Liver (tissue), 9 donors: Measurements from ENCODE around the gene APOBEC3B. TPM values are rescaled to one million over a fixed set of nuclear protein-coding genes. Genes with fewer than 3 reads are reported as not detected.
"Not testable (repeated sequence)": the region's sequence is repeated elsewhere in the genome, so short reads cannot be mapped to it uniquely, and the experiment has no call there.

Experiments
- DNase-seq: peaks from one replicate; pipeline ENCODE4 v3.0.0-alpha.2; 2017; ENCODE audit warnings: low spot score
- H3K27ac ChIP-seq, 2 donors: one replicate each; pipeline ENCODE4 v1.7.0; 2013; ENCODE audit warnings: inconsistent platforms in 2 of 2, low read length in 2 of 2, control low read depth in 1 of 2, low read depth in 1 of 2, mild to moderate bottlenecking in 1 of 2
- H3K27me3 ChIP-seq, 4 donors: one replicate each; pipeline versions ENCODE4 v1.6.1 to v1.7.0; 2013; ENCODE audit warnings: low read length in 3 of 4, inconsistent platforms in 1 of 4, mild to moderate bottlenecking in 1 of 4, moderate library complexity in 1 of 4; ENCODE audit not compliant: control insufficient read depth in 4 of 4, insufficient read depth in 4 of 4
- H3K36me3 ChIP-seq, 4 donors: one replicate each; pipeline versions ENCODE4 v1.6.1 to v1.7.0; 2013; ENCODE audit warnings: low read length in 3 of 4, mild to moderate bottlenecking in 3 of 4, low read depth in 1 of 4, moderate library complexity in 1 of 4; ENCODE audit not compliant: control insufficient read depth in 4 of 4, insufficient read depth in 3 of 4
- H3K4me1 ChIP-seq, 4 donors: one replicate each; pipeline versions ENCODE4 v1.6.1 to v1.7.0; 2013; ENCODE audit warnings: low read length in 3 of 4, mild to moderate bottlenecking in 3 of 4, moderate library complexity in 1 of 4; ENCODE audit not compliant: control insufficient read depth in 4 of 4, insufficient read depth in 4 of 4
- H3K4me3 ChIP-seq, 3 donors: one replicate each; pipeline versions ENCODE4 v1.6.1 to v1.7.0; 2013; ENCODE audit warnings: low read length in 3 of 3, control low read depth in 1 of 3, low read depth in 1 of 3, mild to moderate bottlenecking in 1 of 3
- H3K9ac ChIP-seq, 2 donors: one replicate each; pipeline ENCODE4 v1.7.0; 2013; ENCODE audit warnings: low read length in 2 of 2, mild to moderate bottlenecking in 2 of 2, moderate library complexity in 2 of 2, control low read depth in 1 of 2, low read depth in 1 of 2
- H3K9me3 ChIP-seq, 4 donors: one replicate each; pipeline versions ENCODE4 v1.6.1 to v1.7.0; 2013; ENCODE audit warnings: low read length in 3 of 4; ENCODE audit not compliant: control insufficient read depth in 4 of 4
- EGR1 ChIP-seq, 2 donors: IDR thresholded peaks; 2 replicates each; pipeline ENCODE4 v1.6.1; 2016 to 2018; ENCODE audit warnings: antibody characterized with exemption in 2 of 2, low read depth in 2 of 2
- FOXA2 ChIP-seq: IDR thresholded peaks from 2 replicates; pipeline ENCODE4 v1.6.1; 2016; ENCODE audit warnings: antibody characterized with exemption
- GABPA ChIP-seq, 2 donors: IDR thresholded peaks in 1 of 2; conservative IDR thresholded peaks in 1 of 2; 2 replicates each; pipeline ENCODE4 v1.6.1; 2016; ENCODE audit warnings: antibody characterized with exemption in 2 of 2, mild to moderate bottlenecking in 1 of 2, moderate library complexity in 1 of 2
- HNF4A ChIP-seq, 2 donors: conservative IDR thresholded peaks; 2 replicates each; pipeline ENCODE4 v1.6.1; 2016; ENCODE audit warnings: antibody characterized with exemption in 2 of 2, mild to moderate bottlenecking in 2 of 2
- HNF4G ChIP-seq: IDR thresholded peaks from 2 replicates; pipeline ENCODE4 v1.6.1; 2016; ENCODE audit warnings: antibody characterized with exemption
- JUND ChIP-seq, 2 donors: IDR thresholded peaks; 2 replicates each; pipeline ENCODE4 v1.6.1; 2016; ENCODE audit warnings: antibody characterized with exemption in 2 of 2
- NR2F2 ChIP-seq: IDR thresholded peaks from 2 replicates; pipeline ENCODE4 v1.6.1; 2016; ENCODE audit warnings: antibody characterized with exemption
- RAD21 ChIP-seq, 2 donors: IDR thresholded peaks; 2 replicates each; pipeline ENCODE4 v1.6.1; 2016; ENCODE audit warnings: antibody characterized with exemption in 2 of 2, mild to moderate bottlenecking in 2 of 2
- TAF1 ChIP-seq: conservative IDR thresholded peaks from 2 replicates; pipeline ENCODE4 v1.6.1; 2016; ENCODE audit warnings: antibody characterized with exemption, mild to moderate bottlenecking
- WGBS: extraction: QIAGEN DNeasy Blood & Tissue Kit; methylation state at CpG from one replicate; pipeline ENCODE4 v1.1.7; 2013; 5-methylcytosine and 5-hydroxymethylcytosine counted together
- polyA plus RNA-seq, 2 donors: library from polyadenylated mRNA; stranded (reverse) in 1 of 2; unstranded in 1 of 2; fragments of 200-250 nt in 1 of 2; fragments of >200 nt in 1 of 2; fragmentation: Nextera tagmentation in 1 of 2; extraction: Ambion mirVana in 1 of 2; gene quantifications; one replicate each; pipeline versions ENCODE4 v1.2.1 to v1.2.3, GENCODE V29; 2013 to 2015
- total RNA-seq, 2 donors: library from RNA; depleted of rRNA; stranded (reverse); fragments of >200 nt; gene quantifications; one replicate each; pipeline ENCODE4 v1.2.3, GENCODE V29; 2014
- TF ChIP-seq, protein P1 (sequence below): IDR thresholded peaks from 2 replicates; pipeline ENCODE4 v1.6.1; 2016; ENCODE audit warnings: antibody characterized with exemption, mild to moderate bottlenecking
- TF ChIP-seq, protein P2 (sequence below): IDR thresholded peaks from 2 replicates; pipeline ENCODE4 v1.6.1; 2016; ENCODE audit warnings: antibody characterized with exemption
- TF ChIP-seq, protein P3 (sequence below): IDR thresholded peaks from 2 replicates; pipeline ENCODE4 v1.6.1; 2016; ENCODE audit warnings: antibody characterized with exemption
- TF ChIP-seq, protein P4 (sequence below): fragments of 150-350 bp; IDR thresholded peaks from 2 replicates; pipeline ENCODE4 v1.5.1; 2017; ENCODE audit warnings: improper control_type of control experiment, low read depth, low read length; ENCODE audit not compliant: missing input control
- TF ChIP-seq, protein P5 (sequence below): IDR thresholded peaks from 2 replicates; pipeline ENCODE4 v1.6.1; 2016; ENCODE audit warnings: antibody characterized with exemption
- donor health status: healthy.
- donor health status: healthy.
- donor health status: healthy.
- donor health status: healthy.
- donor health status: healthy.

The APOBEC3B gene
- total and polyA plus RNA-seq, 4 donors: 0.08 to 6.0 (median 0.88) TPM

DNA sequence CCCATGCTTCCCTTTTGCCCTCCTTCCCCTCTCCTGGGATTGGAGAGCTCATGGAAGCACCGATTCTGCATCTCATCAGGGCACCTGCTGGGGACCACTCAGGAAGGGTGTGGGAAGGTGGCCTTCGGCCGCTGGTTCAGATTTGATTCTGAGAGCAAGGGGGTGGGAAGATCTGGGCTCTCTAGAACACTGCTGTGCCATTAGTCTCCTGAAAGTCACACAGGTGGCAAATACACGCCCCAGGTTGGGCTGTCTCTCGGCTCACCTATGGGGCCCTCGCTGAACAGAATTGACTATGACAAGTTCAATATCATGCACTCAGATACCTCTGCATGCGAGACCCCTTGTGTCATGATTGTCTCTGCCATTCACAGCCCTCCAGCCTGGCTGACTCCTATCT is 37.5 kb upstream of the APOBEC3B start:
- TF ChIP-seq, protein P1, sequence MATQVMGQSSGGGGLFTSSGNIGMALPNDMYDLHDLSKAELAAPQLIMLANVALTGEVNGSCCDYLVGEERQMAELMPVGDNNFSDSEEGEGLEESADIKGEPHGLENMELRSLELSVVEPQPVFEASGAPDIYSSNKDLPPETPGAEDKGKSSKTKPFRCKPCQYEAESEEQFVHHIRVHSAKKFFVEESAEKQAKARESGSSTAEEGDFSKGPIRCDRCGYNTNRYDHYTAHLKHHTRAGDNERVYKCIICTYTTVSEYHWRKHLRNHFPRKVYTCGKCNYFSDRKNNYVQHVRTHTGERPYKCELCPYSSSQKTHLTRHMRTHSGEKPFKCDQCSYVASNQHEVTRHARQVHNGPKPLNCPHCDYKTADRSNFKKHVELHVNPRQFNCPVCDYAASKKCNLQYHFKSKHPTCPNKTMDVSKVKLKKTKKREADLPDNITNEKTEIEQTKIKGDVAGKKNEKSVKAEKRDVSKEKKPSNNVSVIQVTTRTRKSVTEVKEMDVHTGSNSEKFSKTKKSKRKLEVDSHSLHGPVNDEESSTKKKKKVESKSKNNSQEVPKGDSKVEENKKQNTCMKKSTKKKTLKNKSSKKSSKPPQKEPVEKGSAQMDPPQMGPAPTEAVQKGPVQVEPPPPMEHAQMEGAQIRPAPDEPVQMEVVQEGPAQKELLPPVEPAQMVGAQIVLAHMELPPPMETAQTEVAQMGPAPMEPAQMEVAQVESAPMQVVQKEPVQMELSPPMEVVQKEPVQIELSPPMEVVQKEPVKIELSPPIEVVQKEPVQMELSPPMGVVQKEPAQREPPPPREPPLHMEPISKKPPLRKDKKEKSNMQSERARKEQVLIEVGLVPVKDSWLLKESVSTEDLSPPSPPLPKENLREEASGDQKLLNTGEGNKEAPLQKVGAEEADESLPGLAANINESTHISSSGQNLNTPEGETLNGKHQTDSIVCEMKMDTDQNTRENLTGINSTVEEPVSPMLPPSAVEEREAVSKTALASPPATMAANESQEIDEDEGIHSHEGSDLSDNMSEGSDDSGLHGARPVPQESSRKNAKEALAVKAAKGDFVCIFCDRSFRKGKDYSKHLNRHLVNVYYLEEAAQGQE: no peak
- no peak for TF ChIP-seq NR2F2
- no peak for TF ChIP-seq HNF4A (conservative IDR thresholded peaks at IDR 0.05)
- no peak for TF ChIP-seq JUND (IDR thresholded peaks at IDR 0.05)
- no peak for TF ChIP-seq EGR1 (IDR thresholded peaks at IDR 0.05; ENCODE audit: low read depth in 2 of 2)
- TF ChIP-seq, protein P2, sequence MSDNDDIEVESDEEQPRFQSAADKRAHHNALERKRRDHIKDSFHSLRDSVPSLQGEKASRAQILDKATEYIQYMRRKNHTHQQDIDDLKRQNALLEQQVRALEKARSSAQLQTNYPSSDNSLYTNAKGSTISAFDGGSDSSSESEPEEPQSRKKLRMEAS: no peak
- TF ChIP-seq HNF4G: no peak
- TF ChIP-seq RAD21 (IDR thresholded peaks at IDR 0.05): no peak
- no peak for TF ChIP-seq GABPA (IDR thresholded peaks at IDR 0.05 in 1 of 2, conservative IDR thresholded peaks at IDR 0.05 in 1 of 2)
- no peak for TF ChIP-seq TAF1
- TF ChIP-seq, protein P3, sequence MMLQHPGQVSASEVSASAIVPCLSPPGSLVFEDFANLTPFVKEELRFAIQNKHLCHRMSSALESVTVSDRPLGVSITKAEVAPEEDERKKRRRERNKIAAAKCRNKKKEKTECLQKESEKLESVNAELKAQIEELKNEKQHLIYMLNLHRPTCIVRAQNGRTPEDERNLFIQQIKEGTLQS: no peak
- DNase-seq: no peak

DNA sequence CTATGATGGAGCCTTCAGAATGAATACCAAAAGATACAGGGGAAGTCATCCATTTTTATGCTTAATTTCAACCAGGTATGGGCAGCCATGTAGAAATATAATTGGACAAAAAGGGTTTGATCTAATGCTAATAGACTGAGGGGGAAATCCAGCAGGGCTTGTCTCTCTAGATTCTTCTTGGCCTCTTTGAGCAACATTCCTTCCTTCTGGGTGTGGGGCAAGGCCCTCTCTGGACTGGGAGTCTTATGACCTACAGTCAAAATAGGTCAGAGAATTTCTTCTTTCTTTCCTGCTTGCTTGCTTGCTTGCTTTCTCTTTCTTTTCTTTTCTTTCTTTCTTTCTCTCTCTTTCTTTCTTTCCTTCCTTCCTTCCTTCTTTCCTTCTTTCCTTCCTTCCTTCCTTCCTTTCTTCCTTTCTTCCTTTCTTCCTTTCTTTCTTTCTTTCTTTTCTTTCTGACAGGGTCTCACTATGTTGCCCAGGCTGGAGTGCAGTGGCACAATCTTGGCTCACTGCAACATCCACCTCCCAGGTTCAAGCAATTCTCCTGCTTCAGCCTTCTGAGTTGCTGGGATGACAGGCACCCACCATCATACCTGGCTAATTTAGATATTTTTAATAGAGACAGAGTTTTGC is 36.3 kb upstream of the APOBEC3B start:
- H3K27me3 ChIP-seq, H3K36me3 ChIP-seq, H3K9ac ChIP-seq, H3K9me3 ChIP-seq, H3K4me3 ChIP-seq, H3K4me1 ChIP-seq, DNase-seq, H3K27ac ChIP-seq: not testable (repeated sequence)

More for the DNA sequence above, 37.5 kb upstream of the APOBEC3B start:
- 79% methylated on average over 7 of the region's 7 CpGs for WGBS
- no peaks in the 10 kb centered on the region for H3K4me1 ChIP-seq
- H3K9me3 ChIP-seq: no peaks in the 10 kb centered on the region
- no peak overlapping the region for H3K4me3 ChIP-seq
- peaks cover 0 to 2% (median 0%) of the 10 kb centered on the region in 4 donors for H3K27me3 ChIP-seq
- no peak overlapping the region for H3K9ac ChIP-seq
- no peak overlapping the region for H3K27ac ChIP-seq
- no peaks in the 10 kb centered on the region for H3K36me3 ChIP-seq

DNA sequence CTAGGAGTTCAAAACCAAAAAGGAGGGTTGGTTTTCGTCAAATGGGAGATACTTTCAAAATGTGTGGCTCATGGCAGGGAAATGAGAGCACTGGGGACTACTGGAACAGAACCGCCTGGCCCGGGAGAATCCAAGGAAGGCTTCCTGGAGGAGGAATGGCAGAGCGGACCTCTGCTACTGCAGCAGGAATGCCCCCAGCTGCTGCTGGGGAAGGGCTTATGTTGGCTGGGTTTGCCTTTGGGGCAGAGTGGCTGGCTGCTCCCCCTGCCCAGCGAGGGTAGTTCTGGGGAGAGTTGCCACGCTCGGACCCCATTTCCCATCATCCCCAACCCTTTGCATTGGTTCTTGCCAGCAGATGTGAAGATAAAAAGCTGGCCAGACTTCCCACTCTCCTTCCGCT is 35.4 kb upstream of the APOBEC3B start:
- DNase-seq: no peak
- Histone ChIP-seq H3K9me3 (no peaks in the 10 kb centered on the region), H3K36me3 (no peaks in the 10 kb centered on the region), H3K4me1 (no peaks in the 10 kb centered on the region), H3K9ac (no peak overlapping the region), H3K27ac (no peak overlapping the region), H3K4me3 (no peak overlapping the region), H3K27me3 (no peaks in the 10 kb centered on the region)
- WGBS: 88% methylated on average over 8 of the region's 8 CpGs
- TF ChIP-seq, protein P3: no peak
- TF ChIP-seq, protein P4, sequence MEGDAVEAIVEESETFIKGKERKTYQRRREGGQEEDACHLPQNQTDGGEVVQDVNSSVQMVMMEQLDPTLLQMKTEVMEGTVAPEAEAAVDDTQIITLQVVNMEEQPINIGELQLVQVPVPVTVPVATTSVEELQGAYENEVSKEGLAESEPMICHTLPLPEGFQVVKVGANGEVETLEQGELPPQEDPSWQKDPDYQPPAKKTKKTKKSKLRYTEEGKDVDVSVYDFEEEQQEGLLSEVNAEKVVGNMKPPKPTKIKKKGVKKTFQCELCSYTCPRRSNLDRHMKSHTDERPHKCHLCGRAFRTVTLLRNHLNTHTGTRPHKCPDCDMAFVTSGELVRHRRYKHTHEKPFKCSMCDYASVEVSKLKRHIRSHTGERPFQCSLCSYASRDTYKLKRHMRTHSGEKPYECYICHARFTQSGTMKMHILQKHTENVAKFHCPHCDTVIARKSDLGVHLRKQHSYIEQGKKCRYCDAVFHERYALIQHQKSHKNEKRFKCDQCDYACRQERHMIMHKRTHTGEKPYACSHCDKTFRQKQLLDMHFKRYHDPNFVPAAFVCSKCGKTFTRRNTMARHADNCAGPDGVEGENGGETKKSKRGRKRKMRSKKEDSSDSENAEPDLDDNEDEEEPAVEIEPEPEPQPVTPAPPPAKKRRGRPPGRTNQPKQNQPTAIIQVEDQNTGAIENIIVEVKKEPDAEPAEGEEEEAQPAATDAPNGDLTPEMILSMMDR: no peak
- TF ChIP-seq TAF1: no peak
- TF ChIP-seq, protein P5, sequence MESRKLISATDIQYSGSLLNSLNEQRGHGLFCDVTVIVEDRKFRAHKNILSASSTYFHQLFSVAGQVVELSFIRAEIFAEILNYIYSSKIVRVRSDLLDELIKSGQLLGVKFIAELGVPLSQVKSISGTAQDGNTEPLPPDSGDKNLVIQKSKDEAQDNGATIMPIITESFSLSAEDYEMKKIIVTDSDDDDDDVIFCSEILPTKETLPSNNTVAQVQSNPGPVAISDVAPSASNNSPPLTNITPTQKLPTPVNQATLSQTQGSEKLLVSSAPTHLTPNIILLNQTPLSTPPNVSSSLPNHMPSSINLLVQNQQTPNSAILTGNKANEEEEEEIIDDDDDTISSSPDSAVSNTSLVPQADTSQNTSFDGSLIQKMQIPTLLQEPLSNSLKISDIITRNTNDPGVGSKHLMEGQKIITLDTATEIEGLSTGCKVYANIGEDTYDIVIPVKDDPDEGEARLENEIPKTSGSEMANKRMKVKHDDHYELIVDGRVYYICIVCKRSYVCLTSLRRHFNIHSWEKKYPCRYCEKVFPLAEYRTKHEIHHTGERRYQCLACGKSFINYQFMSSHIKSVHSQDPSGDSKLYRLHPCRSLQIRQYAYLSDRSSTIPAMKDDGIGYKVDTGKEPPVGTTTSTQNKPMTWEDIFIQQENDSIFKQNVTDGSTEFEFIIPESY: no peak
- no peak for TF ChIP-seq HNF4G
- TF ChIP-seq FOXA2: no peak
- no peak for TF ChIP-seq RAD21 (IDR thresholded peaks at IDR 0.05)
- TF ChIP-seq JUND (IDR thresholded peaks at IDR 0.05): no peak
- TF ChIP-seq, protein P1: no peak
- TF ChIP-seq EGR1 (IDR thresholded peaks at IDR 0.05; ENCODE audit: low read depth in 2 of 2): no peak
- TF ChIP-seq NR2F2: no peak
